CD4-positive, alpha-beta T cell treated with Interleukin-4 for 4 hours (primary cell): ENCODE results near the gene EPM2AIP1.
"Not testable (repeated sequence)": the region's sequence is repeated elsewhere in the genome, so short reads cannot be mapped to it uniquely, and the experiment has no call there.

Source experiments
- DNase-seq: peaks from one replicate; pipeline ENCODE4 v3.0.0-alpha.2; 2020

Gene EPM2AIP1

DNA sequence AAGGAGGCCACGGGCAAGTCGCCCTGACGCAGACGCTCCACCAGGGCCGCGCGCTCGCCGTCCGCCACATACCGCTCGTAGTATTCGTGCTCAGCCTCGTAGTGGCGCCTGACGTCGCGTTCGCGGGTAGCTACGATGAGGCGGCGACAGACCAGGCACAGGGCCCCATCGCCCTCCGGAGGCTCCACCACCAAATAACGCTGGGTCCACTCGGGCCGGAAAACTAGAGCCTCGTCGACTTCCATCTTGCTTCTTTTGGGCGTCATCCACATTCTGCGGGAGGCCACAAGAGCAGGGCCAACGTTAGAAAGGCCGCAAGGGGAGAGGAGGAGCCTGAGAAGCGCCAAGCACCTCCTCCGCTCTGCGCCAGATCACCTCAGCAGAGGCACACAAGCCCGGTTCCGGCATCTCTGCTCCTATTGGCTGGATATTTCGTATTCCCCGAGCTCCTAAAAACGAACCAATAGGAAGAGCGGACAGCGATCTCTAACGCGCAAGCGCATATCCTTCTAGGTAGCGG, at the start of gene EPM2AIP1:
EPM2AIP1 (minus strand) TSS at position 326 of the 520 bp plus-strand sequence; CDS start at position 272, 54 bp downstream.
- DNase-seq: no peak

DNA sequence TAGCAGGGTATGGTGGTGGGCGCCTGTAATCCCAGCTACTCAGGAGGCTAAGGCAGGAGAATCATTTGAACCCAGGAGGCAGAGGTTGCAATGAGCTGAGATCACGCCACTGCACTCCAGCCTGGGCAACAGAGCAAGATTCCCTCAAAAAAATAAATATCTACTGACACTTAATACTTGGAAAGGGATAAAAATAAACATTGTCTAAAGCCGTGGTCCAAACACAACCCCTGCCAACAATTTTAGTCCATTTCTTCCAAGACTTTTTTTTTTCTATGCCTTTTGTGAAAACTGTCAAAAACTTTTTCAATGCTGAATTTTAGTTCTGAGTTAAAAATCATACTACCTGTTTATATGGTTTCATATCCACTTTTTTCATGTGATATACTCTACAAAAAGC, 49.8 kb upstream of the EPM2AIP1 start:
- not testable (repeated sequence) for DNase-seq

DNA sequence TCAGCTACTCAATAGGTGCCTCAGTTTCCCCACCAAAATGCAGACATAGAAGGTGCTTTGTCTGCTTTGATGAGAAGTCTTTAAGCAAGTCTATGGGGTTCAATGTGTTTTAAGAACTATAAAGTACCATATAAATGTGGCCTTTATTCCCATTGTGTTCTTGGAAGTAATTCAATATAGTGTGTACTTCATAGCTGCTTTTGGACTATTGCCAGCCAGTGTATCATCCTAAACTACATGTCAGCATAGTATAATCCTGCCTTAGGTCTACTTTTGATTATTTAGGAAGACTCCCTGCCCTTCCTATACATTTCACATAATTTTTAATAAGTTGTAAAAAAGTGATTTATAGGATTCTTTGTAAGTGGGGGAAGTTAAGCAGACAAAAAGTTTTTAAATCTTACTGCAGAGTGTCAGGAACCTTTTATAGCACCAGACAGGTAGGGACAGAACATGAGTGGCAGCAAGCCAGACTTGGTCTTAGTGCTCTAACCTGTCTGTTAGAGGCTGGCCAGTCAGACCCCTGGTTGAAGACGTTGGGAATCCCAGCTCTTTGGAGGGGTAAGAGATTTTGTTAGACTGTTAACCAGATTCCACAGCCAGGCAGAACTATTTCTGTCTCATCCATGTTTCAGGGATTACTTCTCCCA, 48.7 kb upstream of the EPM2AIP1 start:
- DNase-seq: no peak

DNA sequence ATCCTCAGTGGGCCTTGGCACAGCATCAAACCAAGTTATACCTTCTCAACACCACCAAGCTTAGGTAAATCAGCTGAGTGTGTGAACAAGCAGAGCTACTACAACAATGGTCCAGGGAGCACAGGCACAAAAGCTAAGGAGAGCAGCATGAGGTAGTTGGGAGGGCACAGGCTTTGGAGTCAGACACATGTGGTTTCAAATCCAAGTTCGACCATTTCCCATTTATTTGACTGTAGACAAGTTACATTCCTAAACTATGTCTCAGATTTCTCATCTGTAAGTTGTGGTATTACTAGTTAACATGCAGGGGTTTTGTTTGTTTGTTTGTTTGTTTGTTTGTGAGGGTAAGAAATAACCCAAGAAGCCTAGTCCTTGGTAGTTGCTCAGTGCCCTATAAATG, 47.3 kb upstream of the EPM2AIP1 start:
- no peak for DNase-seq

DNA sequence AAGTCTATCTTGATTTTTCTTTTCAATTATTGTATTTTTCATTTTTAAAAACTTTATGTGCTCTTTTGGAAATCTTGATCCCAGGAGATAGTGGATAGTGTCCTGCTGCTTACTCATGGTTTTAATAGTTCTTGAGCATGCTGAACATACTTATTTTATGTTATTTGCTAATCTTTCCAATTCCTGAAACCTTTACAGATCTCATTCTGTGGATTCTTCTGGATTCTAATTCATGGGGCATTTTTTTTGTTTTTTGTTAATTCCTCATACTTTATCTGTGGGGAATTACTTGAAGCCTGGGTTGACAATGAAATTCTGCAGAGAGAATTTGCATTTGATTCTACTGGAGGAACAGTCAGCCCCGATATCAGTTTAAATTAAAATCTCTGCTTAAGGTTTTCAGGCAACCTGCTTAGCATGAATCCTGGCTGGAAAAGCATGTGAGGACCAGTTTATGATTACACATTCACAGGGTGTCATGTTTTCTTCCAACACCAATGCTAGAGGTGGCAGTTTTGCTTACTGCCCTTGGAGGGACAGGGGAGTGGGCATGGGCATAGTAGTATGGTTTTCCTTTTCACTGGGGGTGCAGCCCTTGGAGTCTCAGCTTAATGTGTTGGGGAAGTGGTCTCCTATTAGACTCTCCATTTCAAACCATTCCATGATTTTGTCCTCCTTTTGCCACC, 46.4 kb upstream of the EPM2AIP1 start:
- no peak for DNase-seq

DNA sequence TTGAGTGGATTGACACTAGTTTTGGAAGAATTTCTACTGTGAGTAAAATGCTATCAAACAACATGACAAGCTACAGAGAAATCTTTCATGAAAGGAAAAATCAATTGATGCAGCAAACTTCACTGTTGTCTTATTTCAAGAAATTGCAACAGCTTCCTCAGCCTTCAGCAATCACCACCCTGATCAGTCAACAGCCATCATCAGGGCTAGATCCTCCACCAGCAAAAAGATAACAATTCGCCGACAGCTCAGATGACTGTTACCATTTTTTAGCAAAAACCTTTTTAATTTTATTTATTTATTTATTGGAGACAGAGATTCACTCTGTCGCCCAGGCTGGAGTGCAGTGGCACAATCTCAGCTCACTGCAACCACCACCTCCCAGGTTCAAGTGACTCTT, 44.4 kb upstream of the EPM2AIP1 start:
- DNase-seq: no peak

DNA sequence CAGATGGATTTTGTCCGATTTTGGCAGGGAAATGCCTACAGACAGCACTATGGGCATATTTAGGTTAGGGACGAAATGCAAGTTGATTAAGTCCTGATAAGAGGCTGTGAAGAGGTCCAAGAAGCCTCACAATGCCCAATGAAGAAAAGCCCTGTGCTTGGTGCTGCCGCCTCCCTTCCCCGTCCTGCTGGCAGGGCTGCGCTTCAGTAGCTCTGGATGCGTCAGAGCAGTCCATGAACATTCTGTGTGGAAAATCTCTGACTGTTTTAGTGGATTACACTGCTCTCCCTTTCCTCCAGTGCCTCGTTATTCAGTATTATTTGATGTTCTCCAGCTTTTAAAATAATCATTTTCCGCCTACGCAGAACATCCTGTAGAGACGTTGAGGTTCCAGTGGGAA, 40.0 kb upstream of the EPM2AIP1 start:
- DNase-seq: no peak

DNA sequence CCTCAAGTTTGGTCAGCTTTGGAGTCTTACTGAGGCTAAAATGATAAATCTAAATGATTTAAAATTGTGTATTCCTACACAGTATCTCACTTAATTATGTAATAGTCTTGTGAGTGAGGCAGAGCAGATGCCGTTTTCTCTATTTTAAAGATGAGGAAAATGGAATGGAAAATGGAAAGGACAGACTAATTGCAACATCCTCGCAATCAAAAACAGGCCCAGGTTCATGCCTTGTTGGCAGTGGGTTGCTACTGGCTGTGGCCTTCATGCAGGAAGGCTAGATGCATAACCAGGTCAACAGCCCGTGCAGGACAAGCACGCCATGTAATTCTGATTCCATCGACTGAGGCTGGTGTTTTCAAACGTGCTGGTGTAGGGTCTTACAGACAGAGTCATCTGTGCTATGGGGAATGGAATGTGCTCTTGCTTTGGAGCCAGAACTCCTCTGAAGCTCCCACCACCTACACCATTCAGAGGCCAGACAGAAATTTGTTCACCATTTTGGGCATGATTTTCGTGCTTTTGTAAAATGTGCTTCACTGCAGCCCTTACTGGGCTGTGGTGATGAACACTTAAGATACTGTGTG, 38.3 kb upstream of the EPM2AIP1 start:
- DNase-seq: no peak

DNA sequence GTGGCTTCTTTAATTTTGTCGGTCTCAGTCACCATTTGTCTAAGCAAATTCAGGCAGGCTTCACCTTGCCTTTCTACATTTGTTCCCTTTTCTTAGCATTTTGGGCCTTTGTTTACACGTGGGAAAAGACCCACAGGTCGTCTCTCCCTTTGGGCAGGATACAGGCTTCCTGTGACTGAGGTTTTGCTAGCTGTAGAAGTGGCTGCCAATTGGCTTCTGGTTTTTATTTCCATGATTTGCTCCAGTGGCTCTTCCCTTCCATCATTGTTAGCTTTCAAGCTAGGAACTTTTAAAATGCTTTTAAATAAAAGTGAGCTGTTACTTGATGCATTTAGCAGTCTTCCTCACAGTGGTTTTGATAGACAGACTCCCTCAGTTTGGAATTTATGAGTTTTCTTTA, 37.7 kb upstream of the EPM2AIP1 start:
- DNase-seq: no peak

DNA sequence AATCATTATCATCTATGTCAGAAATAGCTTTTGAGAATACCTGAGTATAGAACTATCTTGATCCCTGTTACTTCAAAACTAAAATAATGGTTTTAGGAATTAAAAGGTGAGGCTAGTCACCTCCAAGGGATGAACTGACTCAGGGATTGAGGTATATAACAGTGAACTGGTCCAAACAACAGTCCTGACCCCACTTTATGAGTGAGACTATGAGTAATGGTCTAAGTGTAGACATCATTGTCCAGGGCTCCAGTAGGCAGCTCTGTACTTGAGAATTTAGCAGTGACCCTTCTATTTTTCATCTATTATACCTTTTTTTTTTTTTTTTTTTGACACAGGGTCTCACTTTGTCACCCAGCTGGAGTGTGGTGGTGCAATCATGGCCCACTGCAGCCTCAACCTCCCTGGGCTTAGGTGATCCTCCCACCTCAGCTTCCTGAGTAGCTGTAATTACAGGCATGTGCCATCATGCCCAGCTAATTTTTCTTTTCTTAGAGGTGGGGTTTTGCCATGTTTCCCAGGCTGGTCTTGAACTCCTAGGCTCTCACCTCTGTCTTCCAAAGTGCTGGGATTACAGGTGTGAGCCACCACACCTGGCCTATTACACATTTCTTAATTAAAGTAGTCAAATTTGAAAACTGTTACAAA, 36.7 kb upstream of the EPM2AIP1 start:
- no peak for DNase-seq

DNA sequence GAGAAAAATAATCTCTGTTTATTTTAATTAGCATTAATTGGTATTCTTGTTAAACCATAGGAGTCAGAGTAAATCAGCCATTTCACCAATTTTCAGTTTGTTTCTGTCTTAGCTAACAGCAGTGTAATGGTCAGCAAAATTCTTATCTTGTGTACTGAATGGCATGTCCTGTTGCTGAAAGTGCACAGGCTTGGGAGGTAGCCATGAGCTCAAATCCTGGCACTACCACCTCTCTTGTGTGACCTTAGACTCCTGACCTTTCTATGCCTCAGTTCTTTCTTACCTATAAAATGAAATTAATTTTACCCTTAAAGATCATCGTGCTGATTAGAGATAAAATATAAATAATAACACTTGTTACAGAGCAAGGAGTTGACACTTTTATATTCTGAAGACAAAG, 36.2 kb upstream of the EPM2AIP1 start:
- DNase-seq: no peak

DNA sequence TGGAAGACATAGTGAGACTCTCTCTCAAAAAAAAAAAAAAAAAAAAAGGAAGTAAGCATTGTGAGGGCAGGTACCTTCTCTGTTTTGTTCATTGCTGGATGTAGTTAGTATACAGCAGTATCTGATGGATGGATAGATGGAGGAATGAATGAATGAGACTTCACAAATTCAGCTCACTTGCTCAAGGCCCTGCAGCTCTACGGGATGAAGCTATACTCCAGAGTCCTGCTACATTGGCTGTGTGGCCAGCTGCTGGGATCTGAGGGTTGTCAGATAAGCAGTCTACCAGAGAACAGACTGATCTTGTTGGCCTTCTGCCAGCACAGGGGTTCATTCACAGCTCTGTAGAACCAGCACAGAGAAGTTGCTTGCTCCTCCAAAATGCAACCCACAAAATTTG, 35.4 kb upstream of the EPM2AIP1 start:
- DNase-seq: no peak

DNA sequence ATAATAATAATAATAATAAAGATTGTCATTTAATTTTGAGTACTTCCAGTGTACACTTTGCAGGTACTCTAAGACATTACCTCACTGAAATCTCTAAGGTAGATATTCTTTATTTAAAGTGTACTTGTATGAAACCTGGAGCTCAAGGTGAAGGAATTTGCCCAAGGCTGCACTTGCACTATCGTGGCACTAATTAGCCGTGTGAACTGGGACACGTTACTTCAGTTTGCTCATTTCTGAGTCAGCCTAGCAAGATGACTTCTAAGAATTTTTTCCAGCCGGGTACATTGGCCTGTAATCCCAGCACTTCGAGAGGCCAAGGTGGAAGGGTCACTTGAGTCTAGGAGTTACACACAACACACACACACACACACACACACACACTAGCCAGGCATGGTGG, 33.9 kb upstream of the EPM2AIP1 start:
- DNase-seq: no peak

DNA sequence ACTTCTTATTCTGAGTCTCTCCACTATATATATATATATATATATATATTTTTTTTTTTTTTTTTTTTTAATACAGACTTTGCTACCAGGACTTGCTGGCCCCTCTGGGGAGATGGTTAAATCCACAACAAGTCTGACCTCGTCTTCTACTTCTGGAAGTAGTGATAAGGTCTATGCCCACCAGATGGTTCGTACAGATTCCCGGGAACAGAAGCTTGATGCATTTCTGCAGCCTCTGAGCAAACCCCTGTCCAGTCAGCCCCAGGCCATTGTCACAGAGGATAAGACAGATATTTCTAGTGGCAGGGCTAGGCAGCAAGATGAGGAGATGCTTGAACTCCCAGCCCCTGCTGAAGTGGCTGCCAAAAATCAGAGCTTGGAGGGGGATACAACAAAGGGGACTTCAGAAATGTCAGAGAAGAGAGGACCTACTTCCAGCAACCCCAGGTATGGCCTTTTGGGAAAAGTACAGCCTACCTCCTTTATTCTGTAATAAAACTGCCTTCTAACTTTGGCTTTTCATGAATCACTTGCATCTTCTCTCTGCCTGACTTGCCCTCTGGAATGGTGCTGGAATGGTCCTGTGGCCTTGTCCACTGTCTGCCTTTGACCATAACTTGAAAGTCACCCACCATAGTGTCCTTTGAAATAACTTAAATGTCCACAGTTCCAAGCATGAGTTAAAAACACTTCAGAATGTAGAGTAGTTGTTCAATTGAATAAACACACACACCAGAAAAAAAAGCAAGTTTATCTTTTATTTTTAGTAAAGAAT, 32.8 kb upstream of the EPM2AIP1 start:
- DNase-seq: no peak

DNA sequence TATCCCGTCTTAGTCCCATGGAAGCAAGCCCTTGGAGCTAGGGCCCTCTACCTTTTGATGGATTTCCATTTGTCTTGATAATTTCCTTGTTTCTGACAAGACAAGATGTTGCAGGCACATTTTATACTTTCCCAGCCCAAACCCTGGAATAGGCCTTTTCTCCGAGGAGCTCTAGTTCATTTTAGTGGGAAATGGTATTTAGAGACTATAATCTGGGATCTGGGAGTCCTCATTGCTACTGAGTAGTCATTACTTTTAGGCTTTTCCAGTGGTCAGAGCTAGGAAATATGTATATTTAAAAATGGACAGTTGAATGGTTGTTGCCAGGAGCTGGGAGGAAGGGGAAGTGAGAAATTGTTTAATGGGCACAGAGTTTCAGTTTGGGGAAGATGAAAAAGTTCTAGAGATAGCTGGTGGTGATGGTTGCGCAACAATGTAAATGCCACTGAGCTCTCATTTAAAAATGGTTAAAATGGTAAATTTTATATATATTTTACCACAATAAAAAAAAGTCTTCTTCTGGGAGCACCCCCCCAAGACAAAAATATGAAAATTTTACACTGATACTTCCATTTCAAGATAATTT, 32.0 kb upstream of the EPM2AIP1 start:
- no peak for DNase-seq

DNA sequence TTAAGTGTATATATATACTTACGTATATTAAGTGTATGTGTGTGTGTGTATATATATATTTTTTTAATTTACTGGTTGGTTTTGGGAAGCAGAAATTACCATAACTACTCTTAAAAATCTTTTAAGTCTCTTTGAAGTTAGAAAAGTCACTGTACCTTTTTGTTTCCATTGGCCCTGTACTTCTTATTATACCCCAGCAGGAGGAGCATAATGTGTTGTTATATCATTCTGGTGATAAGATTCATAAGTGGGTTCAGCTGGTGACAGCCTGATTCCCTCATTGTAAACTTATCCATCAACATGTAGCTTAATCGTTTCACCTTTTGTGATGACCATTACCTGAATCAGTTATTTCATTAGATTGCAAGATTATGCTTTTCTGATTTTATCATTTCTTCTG, 31.2 kb upstream of the EPM2AIP1 start:
- DNase-seq: peak; percentile 13

DNA sequence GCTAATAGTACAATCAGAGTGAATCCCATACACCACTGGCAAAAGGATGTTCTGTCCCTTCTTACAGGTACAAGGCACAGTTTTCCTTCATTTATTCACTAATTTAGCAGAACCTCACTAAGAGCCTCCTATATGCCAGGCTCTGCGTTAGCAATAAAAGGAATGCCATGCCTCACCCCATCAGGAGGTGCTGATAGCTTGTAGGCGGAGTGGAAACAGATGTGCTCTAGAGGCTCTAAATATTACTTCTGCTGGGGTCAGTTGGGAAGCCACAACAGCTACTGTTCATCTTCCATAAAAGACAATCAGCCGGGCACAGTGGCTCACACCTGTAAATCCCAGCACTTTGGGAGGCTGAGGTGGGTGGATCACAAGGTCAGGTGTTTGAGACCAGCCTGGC, 24.8 kb upstream of the EPM2AIP1 start:
- no peak for DNase-seq

DNA sequence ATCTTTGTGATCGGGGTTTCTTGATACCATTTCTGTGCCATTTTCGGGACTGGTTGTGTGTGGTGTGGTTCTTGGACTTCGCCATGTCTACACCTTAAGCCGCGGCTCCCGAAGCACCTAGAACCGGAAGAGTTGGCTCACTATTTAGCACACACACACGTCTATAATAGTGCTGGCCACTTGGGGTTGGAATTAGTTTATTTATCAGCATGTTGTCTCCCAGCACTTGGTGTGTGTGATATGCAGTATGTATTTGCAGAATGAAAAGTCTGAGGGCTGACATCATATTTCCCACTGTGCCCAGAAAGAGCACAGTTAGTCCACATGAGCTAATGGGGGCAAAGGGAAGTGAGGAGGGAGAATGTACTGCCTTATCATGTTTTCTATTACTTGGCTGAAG, 24.0 kb upstream of the EPM2AIP1 start:
- no peak for DNase-seq

DNA sequence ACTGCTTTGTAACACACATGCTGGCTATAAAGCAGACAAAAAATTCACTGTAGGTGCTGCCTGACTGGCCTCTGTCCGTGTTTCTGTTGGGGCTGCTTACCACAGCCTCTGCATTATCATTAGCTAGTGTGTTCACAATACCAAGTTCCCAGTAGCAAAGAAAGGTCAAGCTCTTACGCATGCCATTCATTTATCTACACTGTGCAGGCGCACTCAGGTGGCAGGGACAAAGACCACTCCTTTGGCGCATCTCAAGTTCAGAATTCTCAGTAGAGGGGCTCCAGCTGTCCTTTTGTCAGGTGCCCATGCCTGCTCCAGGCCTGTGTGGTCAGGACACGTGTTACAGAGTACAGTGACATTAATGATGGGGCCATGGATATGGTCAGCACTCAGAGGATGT, 22.7 kb upstream of the EPM2AIP1 start:
- DNase-seq: no peak

DNA sequence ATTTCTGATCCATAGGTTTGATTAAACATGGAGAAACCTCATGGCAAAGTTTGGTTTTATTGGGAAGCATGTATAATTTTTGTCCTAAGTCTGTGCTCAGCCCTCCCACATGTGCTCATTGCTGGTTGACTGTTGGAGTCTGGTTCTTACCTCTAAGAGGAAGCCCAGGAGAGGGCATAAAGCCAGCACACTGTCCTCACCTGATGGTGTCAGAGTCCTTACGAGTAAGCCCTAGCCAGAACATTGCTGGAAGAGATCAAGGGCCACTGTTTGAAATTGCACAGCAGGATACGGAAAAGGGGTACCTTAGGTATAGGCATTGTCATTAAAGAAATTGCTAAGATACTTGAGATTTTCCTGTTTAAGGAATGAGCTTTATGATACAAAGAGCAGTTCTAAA, 21.7 kb upstream of the EPM2AIP1 start:
- no peak for DNase-seq

DNA sequence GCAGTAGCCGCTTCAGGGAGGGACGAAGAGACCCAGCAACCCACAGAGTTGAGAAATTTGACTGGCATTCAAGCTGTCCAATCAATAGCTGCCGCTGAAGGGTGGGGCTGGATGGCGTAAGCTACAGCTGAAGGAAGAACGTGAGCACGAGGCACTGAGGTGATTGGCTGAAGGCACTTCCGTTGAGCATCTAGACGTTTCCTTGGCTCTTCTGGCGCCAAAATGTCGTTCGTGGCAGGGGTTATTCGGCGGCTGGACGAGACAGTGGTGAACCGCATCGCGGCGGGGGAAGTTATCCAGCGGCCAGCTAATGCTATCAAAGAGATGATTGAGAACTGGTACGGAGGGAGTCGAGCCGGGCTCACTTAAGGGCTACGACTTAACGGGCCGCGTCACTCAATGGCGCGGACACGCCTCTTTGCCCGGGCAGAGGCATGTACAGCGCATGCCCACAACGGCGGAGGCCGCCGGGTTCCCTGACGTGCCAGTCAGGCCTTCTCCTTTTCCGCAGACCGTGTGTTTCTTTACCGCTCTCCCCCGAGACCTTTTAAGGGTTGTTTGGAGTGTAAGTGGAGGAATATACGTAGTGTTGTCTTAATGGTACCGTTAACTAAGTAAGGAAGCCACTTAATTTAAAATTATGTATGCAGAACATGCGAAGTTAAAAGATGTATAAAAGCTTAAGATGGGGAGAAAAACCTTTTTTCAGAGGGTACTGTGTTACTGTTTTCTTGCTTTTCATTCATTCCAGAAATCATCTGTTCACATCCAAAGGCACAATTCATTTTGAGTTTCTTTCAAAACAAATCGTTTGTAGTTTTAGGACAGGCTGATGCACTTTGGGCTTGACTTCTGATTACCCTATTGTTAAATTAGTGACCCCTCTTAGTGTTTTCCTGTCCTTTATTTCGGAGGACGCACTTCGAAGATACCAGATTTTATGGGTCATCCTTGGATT, 674 bp upstream of the EPM2AIP1 start, which contains the start of gene MLH1:
MLH1 (plus strand) TSS at position 193 of the 958 bp plus-strand sequence; CDS start at position 223, 30 bp downstream.
- DNase-seq: peak; percentile 100
